GM18498 (cell line): Measurements from ENCODE around the gene INHBE.
"Not testable (repeated sequence)": the region's sequence is repeated elsewhere in the genome, so short reads cannot be mapped to it uniquely, and the experiment has no call there.

ENCODE experiments used
- ATAC-seq: cut with Tn5 transposase; IDR thresholded peaks from one replicate; pipeline ENCODE4 v1.9.1; 2021; ENCODE audit warnings: mild to moderate bottlenecking, moderate library complexity; ENCODE audit not compliant: unreplicated experiment

INHBE gene, protein sequence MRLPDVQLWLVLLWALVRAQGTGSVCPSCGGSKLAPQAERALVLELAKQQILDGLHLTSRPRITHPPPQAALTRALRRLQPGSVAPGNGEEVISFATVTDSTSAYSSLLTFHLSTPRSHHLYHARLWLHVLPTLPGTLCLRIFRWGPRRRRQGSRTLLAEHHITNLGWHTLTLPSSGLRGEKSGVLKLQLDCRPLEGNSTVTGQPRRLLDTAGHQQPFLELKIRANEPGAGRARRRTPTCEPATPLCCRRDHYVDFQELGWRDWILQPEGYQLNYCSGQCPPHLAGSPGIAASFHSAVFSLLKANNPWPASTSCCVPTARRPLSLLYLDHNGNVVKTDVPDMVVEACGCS

GRCh38 chr12:57454566-57455373 is at the start of gene INHBE:
Gene INHBE (plus strand): TSS chr12:57455307. CDS start chr12:57455537, 230 bp downstream.
- ATAC-seq, result no peak

DNA sequence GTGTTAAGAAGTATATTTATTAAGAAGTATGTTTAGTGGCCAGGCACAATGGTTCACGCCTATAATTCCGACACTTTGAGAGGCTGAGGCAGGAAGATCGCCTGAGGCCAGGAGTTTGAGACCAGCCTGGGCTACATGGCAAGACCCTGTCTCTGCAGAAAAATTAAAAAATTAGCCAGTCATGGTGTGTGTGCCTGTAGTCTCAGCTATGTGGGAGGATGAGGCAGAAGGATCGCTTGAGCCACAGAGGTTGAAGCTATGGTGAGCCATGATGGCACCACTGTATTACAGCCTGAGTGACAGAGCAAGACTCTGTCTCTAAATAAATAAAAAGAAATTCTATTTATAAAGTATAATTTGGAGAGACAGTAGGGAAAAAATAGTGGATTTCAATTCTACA is 44.6 kb upstream of the INHBE start:
- no peak for ATAC-seq

DNA sequence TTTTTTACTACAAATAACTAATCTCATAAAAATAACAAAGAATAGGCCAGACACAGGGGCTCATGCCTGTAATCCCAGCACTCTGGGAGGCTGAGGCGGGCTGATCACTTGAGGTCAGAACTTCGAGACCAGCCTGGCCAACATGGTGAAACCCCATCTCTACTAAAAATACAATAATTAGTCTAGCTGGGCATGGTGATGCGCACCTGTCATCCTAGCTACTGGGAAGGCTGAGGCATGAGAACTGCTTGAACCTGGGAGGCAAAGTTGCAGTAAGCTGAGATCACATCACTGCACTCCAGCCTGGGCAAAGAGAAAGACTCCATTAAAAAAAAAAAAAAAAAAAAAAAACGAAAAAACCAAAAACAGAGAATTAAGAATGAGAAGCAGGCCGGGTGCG is 40.9 kb upstream of the INHBE start:
- not testable (repeated sequence) for ATAC-seq

GRCh38 chr12:57415088-57415487 is 40.0 kb upstream of the INHBE start:
- no peak for ATAC-seq

DNA sequence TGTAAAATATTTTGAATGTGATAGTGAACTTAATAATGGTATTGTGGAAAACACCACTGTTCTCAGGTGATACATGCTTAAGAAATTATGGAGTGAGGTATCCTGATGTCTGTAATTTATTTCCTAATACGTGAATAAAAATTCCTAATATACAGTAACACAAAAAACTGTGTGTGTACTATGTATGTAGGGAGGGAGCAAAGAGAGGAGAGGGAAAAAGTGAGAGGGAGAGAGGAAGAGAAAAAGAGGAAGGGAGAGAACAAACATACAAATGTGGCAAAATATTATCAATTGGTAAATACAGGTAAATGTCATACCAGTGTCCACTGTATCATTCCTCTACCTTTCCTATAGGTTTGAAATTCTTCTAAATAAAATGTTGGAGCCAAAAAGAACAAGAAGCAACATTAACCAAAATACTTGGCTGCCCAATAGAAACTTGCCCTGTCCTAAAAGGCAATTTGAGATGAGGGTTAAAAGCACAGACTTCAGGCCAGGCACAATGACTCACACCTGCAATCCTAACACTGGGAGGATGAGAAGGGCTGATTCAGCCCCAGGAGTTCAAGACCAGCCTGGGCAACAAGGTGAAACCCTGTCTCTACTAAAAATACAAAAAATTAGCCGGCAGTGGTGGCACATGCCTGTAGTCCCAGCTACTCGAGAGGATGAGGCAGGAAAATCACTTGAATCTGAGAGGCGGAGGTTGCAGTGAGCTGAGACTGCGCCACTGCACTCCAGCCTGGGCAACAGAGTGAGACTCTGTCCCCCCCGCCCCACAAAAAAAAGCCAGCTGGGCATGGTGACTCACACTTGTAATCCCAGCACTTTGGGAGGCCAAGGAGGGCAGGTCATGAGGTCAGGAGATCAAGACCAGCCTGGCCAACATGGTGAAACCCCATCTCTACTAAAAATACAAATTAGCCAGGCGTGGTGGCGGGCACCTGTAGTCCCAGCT is 38.8 kb upstream of the INHBE start:
- no peak for ATAC-seq

GRCh38 chr12:57418255-57418654 is 36.9 kb upstream of the INHBE start:
- no peak for ATAC-seq

DNA sequence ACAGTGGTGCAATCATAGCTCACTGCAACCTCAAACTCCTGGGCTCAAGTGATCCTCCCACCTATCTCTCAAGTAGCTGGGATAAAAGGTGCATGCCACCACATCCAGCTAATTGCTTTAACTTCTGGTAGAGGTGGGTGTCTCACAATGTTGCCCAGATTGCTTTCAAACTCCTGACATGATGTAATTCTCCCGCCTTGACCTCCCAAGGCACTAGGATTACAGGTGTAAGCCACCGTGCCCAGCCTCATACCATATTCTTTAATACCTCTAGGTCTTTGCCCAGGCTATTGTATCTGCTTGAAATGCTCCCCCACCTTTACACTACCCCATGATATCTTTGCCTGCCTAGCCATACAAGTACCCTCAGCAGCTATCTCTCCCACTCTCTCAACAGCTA is 35.6 kb upstream of the INHBE start:
- ATAC-seq, result no peak

DNA sequence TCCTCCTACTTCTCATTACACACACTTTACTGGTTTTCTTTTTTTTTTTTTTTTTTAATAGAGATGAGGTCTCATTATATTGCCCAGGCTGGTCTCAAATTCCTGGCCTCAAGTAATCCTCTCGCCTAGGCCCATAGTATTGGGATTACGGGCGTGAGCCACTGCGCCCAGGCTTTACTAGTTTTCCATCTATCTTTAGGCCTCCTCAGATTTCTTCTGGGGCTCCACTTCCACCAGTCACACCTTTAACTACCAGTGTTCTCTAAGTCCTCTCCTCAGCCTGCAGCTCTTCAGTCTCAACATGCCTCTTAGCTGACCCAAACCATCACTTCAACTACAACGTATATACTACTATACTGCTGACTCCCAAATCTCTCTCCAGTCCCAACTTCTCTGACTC is 34.6 kb upstream of the INHBE start:
- ATAC-seq, result no peak

DNA sequence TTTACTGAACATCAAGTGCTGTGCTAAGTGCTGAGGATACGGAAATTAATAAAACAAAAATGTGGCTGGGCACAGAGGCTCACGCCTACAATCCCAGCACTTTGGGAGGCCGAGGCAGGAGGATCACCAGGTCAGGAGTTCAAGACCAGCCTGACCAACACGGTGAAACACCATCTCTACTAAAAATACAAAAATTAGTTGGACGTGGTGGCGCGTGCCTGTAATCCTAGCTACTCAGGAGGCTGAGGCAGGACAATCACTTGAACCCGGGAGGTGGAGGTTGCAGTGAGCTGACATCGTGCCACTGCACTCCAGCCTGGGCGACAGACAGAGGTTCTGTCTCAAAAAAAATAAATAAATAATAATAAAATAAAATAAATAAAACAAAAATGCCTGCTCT is 28.2 kb upstream of the INHBE start:
- not testable (repeated sequence) for ATAC-seq

GRCh38 chr12:57428965-57429364 is 26.1 kb upstream of the INHBE start:
- ATAC-seq, result no peak

DNA sequence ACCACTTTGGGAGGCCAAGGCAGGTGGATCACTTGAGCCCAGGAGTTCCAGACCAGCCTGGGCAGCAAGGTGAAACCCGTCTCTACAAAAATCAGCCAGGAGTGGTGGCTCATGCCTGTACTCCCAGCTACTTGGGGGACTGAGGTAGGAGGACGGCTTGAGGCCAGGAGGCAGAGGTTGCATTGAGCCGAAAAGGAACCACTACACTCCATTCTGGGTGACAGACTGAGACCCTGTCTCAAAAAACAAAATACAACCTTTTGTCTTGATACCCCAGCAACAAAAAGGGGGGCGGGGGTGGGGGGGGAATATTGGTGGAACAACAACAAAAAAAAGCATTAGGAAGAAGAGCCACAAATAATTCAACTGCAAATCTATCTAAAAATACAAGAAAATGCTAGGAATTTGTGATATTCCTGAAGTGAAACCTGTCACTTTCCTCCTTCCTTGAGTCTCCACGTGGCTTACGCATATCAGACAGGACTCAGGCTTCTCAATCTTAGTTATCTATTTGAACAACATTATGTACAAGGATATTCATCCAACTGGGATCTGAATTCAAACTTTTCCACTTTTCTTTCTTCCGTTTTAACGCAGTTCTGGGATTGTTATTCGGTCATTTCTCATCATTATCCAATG is 25.5 kb upstream of the INHBE start:
- ATAC-seq, result no peak

GRCh38 chr12:57430112-57430930 is 24.8 kb upstream of the INHBE start:
- peak; percentile 66 for ATAC-seq

DNA sequence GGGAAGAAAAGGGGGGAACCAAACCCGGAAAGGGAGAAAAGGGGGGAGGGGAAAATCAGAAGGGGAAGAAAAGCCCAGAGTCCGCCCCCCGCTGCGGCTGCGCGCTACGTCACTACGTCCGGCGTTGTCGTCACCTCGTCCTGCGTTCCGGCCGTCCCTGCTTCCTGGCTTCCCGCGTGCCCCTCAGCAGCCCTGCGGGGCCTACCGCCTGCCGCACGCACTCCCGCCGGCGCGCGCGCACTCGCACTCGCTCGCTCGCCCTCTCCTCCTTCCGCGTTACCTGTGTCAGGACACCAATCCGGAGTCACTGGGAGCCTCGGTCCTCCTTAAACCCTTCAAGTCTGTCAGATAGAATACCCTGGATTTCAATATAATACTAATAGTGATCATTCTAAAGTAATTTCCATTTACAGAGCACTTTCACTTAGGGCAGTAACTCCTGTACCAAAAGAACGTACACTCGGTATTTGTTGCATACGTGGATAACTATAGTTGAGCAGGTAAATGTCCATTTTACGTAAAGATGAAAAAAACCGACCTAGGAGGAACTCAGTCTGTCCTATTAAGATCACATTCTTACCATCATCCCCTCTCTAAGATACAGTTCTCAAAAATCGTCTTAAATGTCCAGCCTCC is 24.1 kb upstream of the INHBE start, which contains the start of gene R3HDM2:
TSS of gene R3HDM2 (minus strand) at position 113 of the 636 bp plus-strand sequence. CDS start 120,615 bp downstream, outside the sequence.
- ATAC-seq, result peak; percentile 93

DNA sequence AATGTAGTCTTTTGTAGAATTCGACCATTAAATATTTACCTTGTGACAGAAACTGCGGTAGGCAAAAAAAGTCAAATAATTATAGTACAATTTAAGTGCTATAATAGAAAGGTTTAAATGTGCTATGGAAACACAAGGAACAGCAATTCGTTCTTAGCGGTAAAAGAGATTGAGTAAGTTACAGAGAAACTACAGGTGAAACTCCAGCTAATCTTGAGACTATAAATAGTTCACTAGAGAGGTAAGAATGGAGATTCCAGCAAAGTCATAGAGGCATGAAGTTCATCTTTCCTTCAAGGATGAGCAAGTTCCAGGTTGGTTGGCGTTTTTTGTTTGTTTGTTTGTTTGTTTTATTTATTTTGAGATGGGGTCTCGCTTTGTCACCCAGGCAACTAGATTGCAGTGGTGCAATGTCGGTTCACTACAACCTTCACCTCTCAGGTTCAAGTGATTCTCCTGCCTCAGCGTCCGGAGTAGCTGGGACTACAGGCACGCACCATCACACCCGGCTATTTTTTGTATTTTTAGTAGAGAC is 23.4 kb upstream of the INHBE start:
- no peak for ATAC-seq

DNA sequence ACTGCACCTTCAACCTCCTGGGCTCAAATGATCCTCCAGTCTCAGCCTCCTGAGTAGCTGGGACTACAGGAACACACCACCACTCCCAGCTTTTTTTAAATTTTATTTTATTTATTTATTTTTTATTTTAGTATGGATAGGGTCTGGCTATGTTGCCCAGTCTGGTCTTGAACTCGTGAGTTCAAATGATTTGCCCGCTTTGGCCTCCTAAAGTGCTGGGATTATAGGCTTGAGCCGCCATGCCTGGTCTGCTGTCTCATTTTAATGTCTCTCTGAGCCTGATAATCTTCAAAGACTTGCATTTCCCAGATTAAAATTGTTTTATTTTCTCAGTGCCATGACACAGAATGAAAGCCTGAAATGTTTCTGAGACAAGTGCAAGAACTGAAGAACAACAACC is 21.7 kb upstream of the INHBE start:
- no peak for ATAC-seq

GRCh38 chr12:57434517-57435223 is 20.4 kb upstream of the INHBE start, which contains the start of gene INHBC:
Gene INHBC (plus strand): TSS chr12:57434784. CDS start chr12:57434887, 103 bp downstream.
- ATAC-seq, result no peak

DNA sequence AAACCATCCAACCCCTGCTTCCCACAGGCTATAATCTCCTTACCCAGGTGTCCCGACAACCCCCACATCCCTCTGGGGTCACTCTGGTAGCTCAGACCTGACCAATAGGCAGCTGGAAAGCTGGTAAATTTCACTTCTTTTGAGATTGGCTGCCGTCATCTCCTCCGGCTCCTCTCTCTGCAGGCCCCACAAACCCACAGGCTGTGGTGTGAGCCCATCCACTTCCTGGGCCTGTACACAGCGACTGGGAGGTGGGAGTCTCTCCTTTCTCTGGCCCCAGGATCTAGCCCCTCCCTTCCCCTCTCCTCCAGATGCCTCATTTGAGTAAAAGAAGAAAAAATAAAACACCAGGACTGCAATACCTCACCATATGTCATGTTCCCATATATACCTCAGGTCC is 19.8 kb upstream of the INHBE start:
- ATAC-seq, result no peak

GRCh38 chr12:57438400-57438799 is 16.7 kb upstream of the INHBE start:
- no peak for ATAC-seq
